Stimulated activated CD8-positive, alpha-beta memory T cell treated with anti-CD3 and anti-CD28 coated beads, Interleukin-2, amount 100 ng/mL, for 1 hour (primary cell): Measurements from ENCODE around the gene KCNJ9.
"Not testable (repeated sequence)": the region's sequence is repeated elsewhere in the genome, so short reads cannot be mapped to it uniquely, and the experiment has no call there.

Source experiments
- DNase-seq, 2 donors: peaks; one replicate each; pipeline ENCODE4 v3.0.0-alpha.2; 2020; ENCODE audit warnings: low read depth in 2 of 2

The KCNJ9 gene

GRCh38 chr1:160125746-160126145 is 44.4 kb downstream of the KCNJ9 start:
- DNase-seq = no peak

GRCh38 chr1:160126342-160126741 is 45.0 kb downstream of the KCNJ9 start:
- not testable (repeated sequence) for DNase-seq

- DNase-seq = no peak
These were observed 46.0 kb downstream of the KCNJ9 start for GRCh38 chr1:160127381-160127780.

GRCh38 chr1:160127865-160128523 is 46.7 kb downstream of the KCNJ9 start:
- no peak for DNase-seq

- DNase-seq = no peak
These were observed 47.3 kb downstream of the KCNJ9 start for GRCh38 chr1:160128636-160129035.

GRCh38 chr1:160129046-160129445 is 47.7 kb downstream of the KCNJ9 start:
- DNase-seq = no peak

GRCh38 chr1:160129558-160129957 is 48.2 kb downstream of the KCNJ9 start:
- no peak for DNase-seq

- DNase-seq = no peak
These were observed 48.6 kb downstream of the KCNJ9 start for GRCh38 chr1:160129966-160130365.

- no peak for DNase-seq
These were observed 49.1 kb downstream of the KCNJ9 start for GRCh38 chr1:160130486-160130885.

- no peak for DNase-seq
These were observed 49.6 kb downstream of the KCNJ9 start for GRCh38 chr1:160130939-160131338.

- DNase-seq = no peak
These were observed 50.6 kb downstream of the KCNJ9 start for GRCh38 chr1:160131803-160132565.

- no peak for DNase-seq
These were observed 52.8 kb downstream of the KCNJ9 start for GRCh38 chr1:160133990-160134770.

GRCh38 chr1:160134791-160135572 is 53.6 kb downstream of the KCNJ9 start:
- DNase-seq = no peak

- no peak for DNase-seq
These were observed 55.0 kb downstream of the KCNJ9 start for GRCh38 chr1:160136121-160136925.

GRCh38 chr1:160136926-160137200 is 55.5 kb downstream of the KCNJ9 start:
- no peak for DNase-seq

GRCh38 chr1:160137216-160137862 is 56.0 kb downstream of the KCNJ9 start:
- no peak for DNase-seq

GRCh38 chr1:160139840-160140239 is 58.5 kb downstream of the KCNJ9 start:
- DNase-seq = no peak
